HL-60 (cell line): ENCODE data around the gene TMEM250.

ENCODE experiments used
- GABPA ChIP-seq: IDR thresholded peaks from 2 replicates; pipeline ENCODE4 v1.6.1; 2012; ENCODE audit warnings: low read depth
- POLR2AphosphoS5 ChIP-seq: IDR thresholded peaks from 2 replicates; pipeline ENCODE4 v1.6.1; 2012; ENCODE audit warnings: low read depth
- TF ChIP-seq, protein P1 (sequence below): IDR thresholded peaks from one replicate; pipeline ENCODE4 v1.5.1; 2011; ENCODE audit warnings: low read length, control low read depth, inconsistent platforms; ENCODE audit not compliant: insufficient read depth
- TF ChIP-seq, protein P2 (sequence below): IDR thresholded peaks from 2 replicates; pipeline ENCODE4 v1.6.1; 2012; ENCODE audit warnings: low read depth; ENCODE audit not compliant: insufficient replicate concordance

DNA sequence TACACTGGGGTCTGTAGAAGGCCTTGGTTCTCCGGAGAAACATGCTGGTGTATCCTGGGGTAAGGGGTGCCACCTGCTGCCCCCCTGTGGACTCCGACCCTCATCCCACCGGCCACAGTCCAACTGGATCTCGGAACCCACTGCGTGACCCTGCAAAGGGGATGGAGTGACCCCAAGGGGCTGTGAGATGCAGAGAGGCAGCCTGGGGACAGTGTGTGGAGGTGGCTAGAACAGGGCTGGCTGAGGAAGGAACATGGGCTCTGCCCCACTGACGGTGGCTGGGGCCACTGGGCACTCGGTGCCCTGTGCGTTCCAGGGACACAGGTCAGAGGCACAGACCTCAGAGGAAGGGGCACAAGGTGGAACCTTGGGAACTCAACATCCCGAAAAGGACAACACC, 25.9 kb downstream of the TMEM250 start:
- TF ChIP-seq, protein P1, sequence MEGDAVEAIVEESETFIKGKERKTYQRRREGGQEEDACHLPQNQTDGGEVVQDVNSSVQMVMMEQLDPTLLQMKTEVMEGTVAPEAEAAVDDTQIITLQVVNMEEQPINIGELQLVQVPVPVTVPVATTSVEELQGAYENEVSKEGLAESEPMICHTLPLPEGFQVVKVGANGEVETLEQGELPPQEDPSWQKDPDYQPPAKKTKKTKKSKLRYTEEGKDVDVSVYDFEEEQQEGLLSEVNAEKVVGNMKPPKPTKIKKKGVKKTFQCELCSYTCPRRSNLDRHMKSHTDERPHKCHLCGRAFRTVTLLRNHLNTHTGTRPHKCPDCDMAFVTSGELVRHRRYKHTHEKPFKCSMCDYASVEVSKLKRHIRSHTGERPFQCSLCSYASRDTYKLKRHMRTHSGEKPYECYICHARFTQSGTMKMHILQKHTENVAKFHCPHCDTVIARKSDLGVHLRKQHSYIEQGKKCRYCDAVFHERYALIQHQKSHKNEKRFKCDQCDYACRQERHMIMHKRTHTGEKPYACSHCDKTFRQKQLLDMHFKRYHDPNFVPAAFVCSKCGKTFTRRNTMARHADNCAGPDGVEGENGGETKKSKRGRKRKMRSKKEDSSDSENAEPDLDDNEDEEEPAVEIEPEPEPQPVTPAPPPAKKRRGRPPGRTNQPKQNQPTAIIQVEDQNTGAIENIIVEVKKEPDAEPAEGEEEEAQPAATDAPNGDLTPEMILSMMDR: no peak
- TF ChIP-seq GABPA (no peak), POLR2AphosphoS5 (no peak)
- TF ChIP-seq, protein P2, sequence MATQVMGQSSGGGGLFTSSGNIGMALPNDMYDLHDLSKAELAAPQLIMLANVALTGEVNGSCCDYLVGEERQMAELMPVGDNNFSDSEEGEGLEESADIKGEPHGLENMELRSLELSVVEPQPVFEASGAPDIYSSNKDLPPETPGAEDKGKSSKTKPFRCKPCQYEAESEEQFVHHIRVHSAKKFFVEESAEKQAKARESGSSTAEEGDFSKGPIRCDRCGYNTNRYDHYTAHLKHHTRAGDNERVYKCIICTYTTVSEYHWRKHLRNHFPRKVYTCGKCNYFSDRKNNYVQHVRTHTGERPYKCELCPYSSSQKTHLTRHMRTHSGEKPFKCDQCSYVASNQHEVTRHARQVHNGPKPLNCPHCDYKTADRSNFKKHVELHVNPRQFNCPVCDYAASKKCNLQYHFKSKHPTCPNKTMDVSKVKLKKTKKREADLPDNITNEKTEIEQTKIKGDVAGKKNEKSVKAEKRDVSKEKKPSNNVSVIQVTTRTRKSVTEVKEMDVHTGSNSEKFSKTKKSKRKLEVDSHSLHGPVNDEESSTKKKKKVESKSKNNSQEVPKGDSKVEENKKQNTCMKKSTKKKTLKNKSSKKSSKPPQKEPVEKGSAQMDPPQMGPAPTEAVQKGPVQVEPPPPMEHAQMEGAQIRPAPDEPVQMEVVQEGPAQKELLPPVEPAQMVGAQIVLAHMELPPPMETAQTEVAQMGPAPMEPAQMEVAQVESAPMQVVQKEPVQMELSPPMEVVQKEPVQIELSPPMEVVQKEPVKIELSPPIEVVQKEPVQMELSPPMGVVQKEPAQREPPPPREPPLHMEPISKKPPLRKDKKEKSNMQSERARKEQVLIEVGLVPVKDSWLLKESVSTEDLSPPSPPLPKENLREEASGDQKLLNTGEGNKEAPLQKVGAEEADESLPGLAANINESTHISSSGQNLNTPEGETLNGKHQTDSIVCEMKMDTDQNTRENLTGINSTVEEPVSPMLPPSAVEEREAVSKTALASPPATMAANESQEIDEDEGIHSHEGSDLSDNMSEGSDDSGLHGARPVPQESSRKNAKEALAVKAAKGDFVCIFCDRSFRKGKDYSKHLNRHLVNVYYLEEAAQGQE: no peak
